SK-N-SH treated with all-trans-retinoic acid at 6 μM for 48 hours (cell line): ENCODE data around the gene ARHGAP10.

Source experiments
- BACH2 ChIP-seq: fragments of 250-450 bp; sonication (Bioruptor Pico); IDR thresholded peaks from 2 replicates; pipeline ENCODE4 v1.9.0; 2021; ENCODE audit warnings: mild to moderate bottlenecking, borderline replicate concordance
- ISL1 ChIP-seq: fragments of 250-450 bp; sonication (Bioruptor Pico); IDR thresholded peaks from 2 replicates; pipeline ENCODE4 v2.1.2; 2022; ENCODE audit warnings: mild to moderate bottlenecking, moderate library complexity
- OSR1 ChIP-seq: fragments of 250-450 bp; sonication (Bioruptor Pico); IDR thresholded peaks from 2 replicates; pipeline ENCODE4 v1.8.0; 2022; ENCODE audit warnings: moderate library complexity, mild to moderate bottlenecking, inconsistent platforms
- PPARA ChIP-seq: fragments of 250-450 bp; sonication (Bioruptor Pico); IDR thresholded peaks from 2 replicates; pipeline ENCODE4 v1.5.0; 2020; ENCODE audit warnings: mild to moderate bottlenecking, borderline replicate concordance
- RARB ChIP-seq: fragments of 250-450 bp; sonication (Bioruptor Pico); IDR thresholded peaks from 2 replicates; pipeline ENCODE4 v1.8.0; 2021; ENCODE audit warnings: mild to moderate bottlenecking, moderate library complexity
- ZFP30 ChIP-seq: fragments of 450-650 bp; formaldehyde crosslinking; IDR thresholded peaks from 2 replicates; pipeline ENCODE4 v1.5.0; 2022; ENCODE audit warnings: mild to moderate bottlenecking, moderate library complexity
- TF ChIP-seq, protein P1 (sequence below): fragments of 250-450 bp; sonication (Bioruptor Pico); IDR thresholded peaks from 2 replicates; pipeline ENCODE4 v1.5.1; 2020; ENCODE audit warnings: low read depth, mild to moderate bottlenecking, moderate library complexity

DNA sequence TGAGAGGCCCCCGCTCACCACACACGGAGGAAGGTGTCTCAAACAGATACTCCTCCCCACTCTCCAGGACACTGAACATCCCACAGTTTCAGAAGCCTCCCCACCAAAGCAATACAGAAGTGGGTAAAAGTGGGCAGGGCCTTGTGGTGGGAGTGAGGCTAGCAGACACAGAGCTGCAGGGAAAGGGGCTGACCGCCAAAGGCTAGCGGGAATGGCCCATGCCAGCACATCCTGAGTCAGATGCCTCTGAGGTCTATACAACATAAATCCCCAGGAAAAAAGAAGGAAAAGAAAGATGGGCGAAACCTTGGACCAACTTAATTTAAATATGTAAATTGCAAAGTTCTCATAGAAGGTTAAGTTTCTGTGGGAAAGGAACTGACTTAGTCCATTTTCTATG lies 21.9 kb upstream of the ARHGAP10 start:
- TF ChIP-seq, protein P1, sequence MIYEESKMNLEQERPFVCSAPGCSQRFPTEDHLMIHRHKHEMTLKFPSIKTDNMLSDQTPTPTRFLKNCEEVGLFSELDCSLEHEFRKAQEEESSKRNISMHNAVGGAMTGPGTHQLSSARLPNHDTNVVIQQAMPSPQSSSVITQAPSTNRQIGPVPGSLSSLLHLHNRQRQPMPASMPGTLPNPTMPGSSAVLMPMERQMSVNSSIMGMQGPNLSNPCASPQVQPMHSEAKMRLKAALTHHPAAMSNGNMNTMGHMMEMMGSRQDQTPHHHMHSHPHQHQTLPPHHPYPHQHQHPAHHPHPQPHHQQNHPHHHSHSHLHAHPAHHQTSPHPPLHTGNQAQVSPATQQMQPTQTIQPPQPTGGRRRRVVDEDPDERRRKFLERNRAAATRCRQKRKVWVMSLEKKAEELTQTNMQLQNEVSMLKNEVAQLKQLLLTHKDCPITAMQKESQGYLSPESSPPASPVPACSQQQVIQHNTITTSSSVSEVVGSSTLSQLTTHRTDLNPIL (CRISPR knock-in tag), result no peak
- TF ChIP-seq ZFP30 (CRISPR knock-in tag), result no peak
- no peak for TF ChIP-seq OSR1 (CRISPR knock-in tag)
- no peak for TF ChIP-seq ISL1
- no peak for TF ChIP-seq RARB
- TF ChIP-seq BACH2 (CRISPR knock-in tag), result no peak
- no peak for TF ChIP-seq PPARA
